Neuron (in vitro differentiated cells): Measurements from ENCODE around the gene APLNR.

Source experiments
- H2AFZ ChIP-seq: one replicate; pipeline ENCODE4 v1.6.1; 2013; ENCODE audit warnings: low read depth, mild to moderate bottlenecking, inconsistent platforms, low read length, moderate library complexity
- H3K27me3 ChIP-seq: one replicate; pipeline ENCODE4 v1.6.1; 2013; ENCODE audit warnings: low read length; ENCODE audit not compliant: insufficient read depth
- H3K36me3 ChIP-seq: one replicate; pipeline ENCODE4 v1.6.1; 2013; ENCODE audit warnings: low read length; ENCODE audit not compliant: insufficient read depth
- H3K4me1 ChIP-seq: one replicate; pipeline ENCODE4 v1.6.1; 2013; ENCODE audit warnings: low read length; ENCODE audit not compliant: insufficient read depth
- H3K4me3 ChIP-seq: 2 replicates; pipeline ENCODE4 v1.5.1; 2013; ENCODE audit warnings: mild to moderate bottlenecking, low read length, moderate library complexity
- H3K9me3 ChIP-seq: one replicate; pipeline ENCODE4 v1.6.1; 2013; ENCODE audit warnings: low read length

APLNR gene

DNA sequence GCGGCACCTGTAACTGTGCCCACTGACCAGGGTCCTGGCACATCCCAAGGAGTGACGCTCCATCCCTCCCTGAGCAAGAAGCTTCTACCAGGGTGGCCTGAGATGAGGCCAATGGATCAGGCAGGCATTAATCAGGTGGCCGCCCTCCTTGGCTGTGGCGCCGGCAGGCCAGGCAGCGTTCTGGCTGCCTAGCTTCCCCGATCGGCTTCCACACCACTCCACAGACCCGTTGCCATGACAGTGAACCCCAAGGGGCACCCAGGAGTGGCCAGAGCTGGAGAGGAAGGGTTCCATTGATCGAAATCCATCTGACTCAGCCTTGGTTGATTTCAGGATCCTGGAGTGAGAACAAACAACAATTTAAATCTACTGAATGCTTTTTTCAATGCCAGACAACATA, 34.8 kb downstream of the APLNR start:
- Histone ChIP-seq H3K4me1 (peaks cover 3% of the 10 kb centered on the region), H3K36me3 (no peaks in the 10 kb centered on the region), H3K9me3 (no peaks in the 10 kb centered on the region), H3K27me3 (no peaks in the 10 kb centered on the region), H2AFZ (no peak overlapping the region), H3K4me3 (no peak overlapping the region)

DNA sequence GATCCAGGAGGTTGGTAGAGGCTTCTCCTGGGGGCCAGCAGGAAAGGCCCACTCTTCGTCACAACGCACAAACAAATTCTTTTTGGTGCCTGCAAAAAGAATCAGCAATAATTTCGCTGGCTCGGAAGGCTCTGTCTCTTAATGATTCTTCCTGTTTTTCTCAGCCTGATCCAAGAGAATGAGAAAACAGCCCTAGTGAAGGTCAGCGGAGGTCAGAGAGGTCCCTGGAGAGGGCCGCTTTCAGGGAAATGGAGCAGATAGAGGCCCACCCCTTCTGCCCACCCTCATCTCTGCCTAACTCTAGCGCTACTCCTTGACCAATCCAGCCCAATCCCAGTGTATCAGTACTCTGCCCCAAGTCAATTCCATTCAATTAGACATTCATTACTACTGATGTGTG, 36.1 kb downstream of the APLNR start:
- Histone ChIP-seq H3K27me3 (no peaks in the 10 kb centered on the region), H3K4me1 (peaks cover 3% of the 10 kb centered on the region), H3K36me3 (no peaks in the 10 kb centered on the region)

DNA sequence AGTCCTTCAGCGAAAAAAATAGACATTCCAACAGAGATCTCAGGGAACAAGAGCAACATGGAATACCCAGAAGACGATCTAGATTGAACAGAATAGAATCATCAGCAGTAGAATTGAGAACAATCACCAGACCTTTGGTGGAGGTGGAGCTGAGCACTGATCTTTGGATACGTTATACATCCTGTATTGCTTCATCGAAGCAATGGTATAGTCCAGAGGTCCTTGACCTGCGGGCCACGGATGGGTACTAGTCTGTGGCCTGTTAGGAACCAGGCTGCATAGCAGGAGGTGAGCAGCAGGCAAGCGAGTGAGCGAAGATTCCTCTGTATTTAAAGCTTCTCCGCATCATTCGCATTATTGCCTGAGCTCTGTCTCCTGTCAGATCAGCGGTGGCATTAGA, 37.7 kb downstream of the APLNR start:
- H3K27me3 ChIP-seq = no peaks in the 10 kb centered on the region
- no peak overlapping the region for H3K4me3 ChIP-seq
- no peaks in the 10 kb centered on the region for H3K36me3 ChIP-seq
- no peak overlapping the region for H2AFZ ChIP-seq
- peaks cover 3% of the 10 kb centered on the region for H3K4me1 ChIP-seq
- no peaks in the 10 kb centered on the region for H3K9me3 ChIP-seq

More for the DNA sequence above, 36.1 kb downstream of the APLNR start:
- no peak overlapping the region for H3K4me3 ChIP-seq
- no peaks in the 10 kb centered on the region for H3K9me3 ChIP-seq
- H2AFZ ChIP-seq = no peak overlapping the region

DNA sequence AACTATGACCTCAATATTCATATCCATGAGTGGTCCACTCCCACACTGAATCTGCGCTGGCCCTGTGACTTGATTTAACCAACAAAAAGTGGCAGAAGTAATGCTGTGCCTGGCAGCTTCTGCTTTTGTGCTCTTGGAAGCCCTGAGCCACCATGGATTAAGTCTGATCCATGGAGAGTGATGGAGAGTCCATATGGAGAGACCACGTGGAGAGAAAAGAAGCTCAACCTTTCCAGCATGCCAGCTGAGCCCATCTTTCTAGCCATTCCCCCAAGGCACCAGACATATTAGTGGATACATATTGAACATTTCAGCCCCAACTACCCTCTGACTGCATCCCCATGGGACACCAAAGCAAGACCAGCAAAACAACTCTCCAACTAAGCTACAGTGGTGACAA, 39.3 kb downstream of the APLNR start:
- H3K9me3 ChIP-seq = no peaks in the 10 kb centered on the region
- no peak overlapping the region for H2AFZ ChIP-seq
- no peak overlapping the region for H3K4me3 ChIP-seq
- no peaks in the 10 kb centered on the region for H3K27me3 ChIP-seq
- H3K4me1 ChIP-seq = peaks cover 3% of the 10 kb centered on the region
- H3K36me3 ChIP-seq = no peaks in the 10 kb centered on the region

DNA sequence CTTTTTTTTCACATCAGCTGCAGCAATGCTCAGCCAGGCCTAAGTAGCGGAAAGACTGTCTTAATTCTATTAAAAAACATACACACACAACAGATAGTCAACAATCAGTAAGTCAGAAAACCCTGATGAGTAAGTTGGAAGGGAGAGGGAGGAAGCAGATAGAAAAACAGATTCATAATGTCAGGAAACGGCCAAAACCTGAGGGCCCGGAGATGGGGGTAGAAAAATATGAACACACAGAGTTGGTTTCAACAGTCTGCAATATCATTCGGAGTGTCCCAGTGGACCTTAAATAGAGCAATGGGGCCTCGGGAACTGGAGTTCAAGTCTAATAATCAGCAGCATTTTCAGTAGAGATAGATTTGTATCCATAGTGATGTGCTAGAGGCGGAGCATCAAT, 40.5 kb downstream of the APLNR start:
- Histone ChIP-seq H3K4me3 (no peak overlapping the region), H3K36me3 (no peaks in the 10 kb centered on the region), H2AFZ (no peak overlapping the region), H3K9me3 (no peaks in the 10 kb centered on the region), H3K4me1 (peaks cover 3% of the 10 kb centered on the region), H3K27me3 (no peaks in the 10 kb centered on the region)

DNA sequence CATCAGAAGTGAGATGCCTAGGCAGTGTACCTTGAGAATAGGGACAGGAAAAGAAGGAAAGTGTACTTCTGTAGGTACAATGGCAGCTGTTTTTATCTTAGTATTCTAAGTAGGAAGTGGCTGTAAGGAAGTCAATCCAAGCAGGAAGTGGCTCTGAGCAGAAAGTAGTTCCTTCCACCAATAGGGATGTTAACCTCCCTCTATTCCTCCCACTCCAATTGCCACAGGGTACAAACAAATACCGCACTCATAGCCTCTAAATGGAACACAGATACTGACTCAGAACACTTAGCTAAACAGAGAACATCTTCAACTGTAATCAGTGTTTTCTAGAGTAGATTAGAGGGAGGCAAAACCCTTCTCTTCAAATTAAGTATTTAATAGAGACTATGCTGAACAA, 44.7 kb downstream of the APLNR start:
- peaks cover 3% of the 10 kb centered on the region for H3K4me1 ChIP-seq
- H3K36me3 ChIP-seq = no peaks in the 10 kb centered on the region
- H3K9me3 ChIP-seq = no peaks in the 10 kb centered on the region
- no peaks in the 10 kb centered on the region for H3K27me3 ChIP-seq
- no peak overlapping the region for H2AFZ ChIP-seq
- H3K4me3 ChIP-seq = no peak overlapping the region

DNA sequence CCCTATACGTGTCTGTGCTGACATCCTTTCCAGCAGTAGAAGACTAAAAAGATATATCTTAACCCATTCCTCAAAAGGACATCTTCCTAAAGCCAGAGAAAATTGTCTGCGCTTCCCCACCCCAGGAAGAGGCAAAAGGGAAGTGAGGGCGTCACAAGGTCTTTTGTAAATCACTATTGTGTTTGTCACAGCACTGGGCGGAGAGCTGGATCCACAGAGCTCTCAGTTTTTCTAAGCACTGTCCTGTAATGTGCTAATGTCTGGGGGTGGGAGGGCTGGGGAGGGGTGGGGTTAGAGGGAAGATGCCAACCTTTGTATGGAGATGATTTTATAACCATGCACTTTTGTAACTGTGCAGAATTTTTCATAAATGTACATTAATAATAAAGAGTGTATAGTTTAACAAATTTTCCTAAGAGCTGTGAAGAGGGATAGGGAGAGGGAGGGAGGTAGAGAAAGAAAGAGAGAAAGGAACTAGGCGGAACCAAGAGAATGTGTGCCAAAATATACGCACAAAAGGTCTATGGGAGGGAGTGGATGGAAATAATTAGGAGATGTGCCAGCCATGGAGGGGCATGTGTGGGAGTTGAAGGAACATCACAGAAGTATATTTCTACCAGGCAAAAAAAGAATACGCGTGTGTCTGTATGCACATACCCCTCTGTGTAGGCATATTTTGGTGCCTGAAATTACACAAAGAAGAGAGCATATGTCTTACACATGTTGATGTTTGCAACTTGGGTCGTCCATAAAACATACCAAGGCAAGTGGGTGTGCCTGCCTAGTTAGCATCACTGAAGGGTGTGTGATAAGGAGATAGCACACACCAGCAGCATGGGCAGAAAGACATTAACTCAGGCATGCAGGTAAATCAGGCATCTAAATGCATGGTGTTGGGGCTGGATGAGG, 45.5 kb downstream of the APLNR start:
- H3K9me3 ChIP-seq = no peaks in the 10 kb centered on the region
- peaks cover 3% of the 10 kb centered on the region for H3K4me1 ChIP-seq
- no peak overlapping the region for H3K4me3 ChIP-seq
- H2AFZ ChIP-seq = no peak overlapping the region
- no peaks in the 10 kb centered on the region for H3K27me3 ChIP-seq
- H3K36me3 ChIP-seq = no peaks in the 10 kb centered on the region

DNA sequence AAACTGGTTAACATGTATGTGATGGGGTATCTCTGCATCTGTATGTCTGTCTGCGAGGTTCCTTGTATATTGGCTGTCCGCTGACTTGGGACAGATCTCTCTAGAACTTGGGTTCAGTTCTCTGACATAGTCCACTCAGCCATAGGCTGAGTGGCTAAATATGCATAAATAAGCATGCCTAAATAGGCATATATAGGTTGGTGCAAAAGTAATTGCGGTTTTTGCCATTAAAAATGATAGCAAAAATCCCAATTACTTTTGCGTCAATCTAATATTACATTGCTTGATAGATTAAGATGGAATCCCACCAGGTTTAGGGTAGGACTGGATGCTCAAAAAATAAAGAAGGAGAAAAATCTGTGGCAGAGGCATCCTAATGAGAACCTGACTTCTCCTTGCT, 46.5 kb downstream of the APLNR start:
- H3K36me3 ChIP-seq = no peaks in the 10 kb centered on the region
- peaks cover 3% of the 10 kb centered on the region for H3K4me1 ChIP-seq

More for the DNA sequence above, 46.5 kb downstream of the APLNR start:
- Histone ChIP-seq H2AFZ (no peak overlapping the region), H3K27me3 (no peaks in the 10 kb centered on the region), H3K4me3 (no peak overlapping the region), H3K9me3 (no peaks in the 10 kb centered on the region)
